Activated naive CD4-positive, alpha-beta T cell treated with anti-CD3 and anti-CD28 coated beads, Interleukin-2, amount 50 U/mL, for 24 hours (primary cell): Measurements from ENCODE around the gene GPC6.

Experiments
- H3K27ac Mint-ChIP-seq: one replicate; pipeline ENCODE4 v1.8.0; 2021; ENCODE audit warnings: mild to moderate bottlenecking, mixed read lengths
- H3K27me3 Mint-ChIP-seq: one replicate; pipeline ENCODE4 v1.8.0; 2021; ENCODE audit warnings: mixed read lengths
- H3K36me3 Mint-ChIP-seq: one replicate; pipeline ENCODE4 v1.8.0; 2021; ENCODE audit warnings: mixed read lengths
- H3K4me1 Mint-ChIP-seq: one replicate; pipeline ENCODE4 v1.8.0; 2021; ENCODE audit warnings: mixed read lengths
- H3K4me3 Mint-ChIP-seq: one replicate; pipeline ENCODE4 v1.8.0; 2021; ENCODE audit warnings: mild to moderate bottlenecking, mixed read lengths
- H3K9me3 Mint-ChIP-seq: one replicate; pipeline ENCODE4 v1.8.0; 2021; ENCODE audit warnings: mixed read lengths

The GPC6 gene

GRCh38 chr13:93352616-93353015, 126.0 kb downstream of the GPC6 start:
- Mint-ChIP-seq H3K4me1 (no peaks in the 10 kb centered on the region), H3K27ac (no peak overlapping the region), H3K9me3 (no peaks in the 10 kb centered on the region), H3K27me3 (no peaks in the 10 kb centered on the region), H3K36me3 (no peaks in the 10 kb centered on the region), H3K4me3 (no peak overlapping the region)

- Mint-ChIP-seq H3K27me3 (no peaks in the 10 kb centered on the region), H3K9me3 (no peaks in the 10 kb centered on the region), H3K4me1 (no peaks in the 10 kb centered on the region), H3K4me3 (no peak overlapping the region), H3K27ac (no peak overlapping the region), H3K36me3 (no peaks in the 10 kb centered on the region)
Measured at GRCh38 chr13:93355094-93355493, 128.5 kb downstream of the GPC6 start.

- H3K36me3 Mint-ChIP-seq = no peaks in the 10 kb centered on the region
- no peaks in the 10 kb centered on the region for H3K27me3 Mint-ChIP-seq
- no peak overlapping the region for H3K4me3 Mint-ChIP-seq
- H3K9me3 Mint-ChIP-seq = no peaks in the 10 kb centered on the region
- H3K4me1 Mint-ChIP-seq = no peaks in the 10 kb centered on the region
- H3K27ac Mint-ChIP-seq = no peak overlapping the region
Measured at GRCh38 chr13:93356469-93356868, 129.9 kb downstream of the GPC6 start.

GRCh38 chr13:93360021-93360420, 133.4 kb downstream of the GPC6 start:
- no peaks in the 10 kb centered on the region for H3K36me3 Mint-ChIP-seq
- no peaks in the 10 kb centered on the region for H3K9me3 Mint-ChIP-seq
- no peaks in the 10 kb centered on the region for H3K4me1 Mint-ChIP-seq
- H3K27me3 Mint-ChIP-seq = no peaks in the 10 kb centered on the region
- H3K4me3 Mint-ChIP-seq = no peak overlapping the region
- H3K27ac Mint-ChIP-seq = no peak overlapping the region

- Mint-ChIP-seq H3K27me3 (no peaks in the 10 kb centered on the region), H3K4me3 (no peak overlapping the region), H3K9me3 (no peaks in the 10 kb centered on the region), H3K27ac (no peak overlapping the region), H3K36me3 (no peaks in the 10 kb centered on the region), H3K4me1 (no peaks in the 10 kb centered on the region)
Measured at GRCh38 chr13:93361703-93362102, 135.1 kb downstream of the GPC6 start.

GRCh38 chr13:93364166-93364565, 137.6 kb downstream of the GPC6 start:
- Mint-ChIP-seq H3K36me3 (no peaks in the 10 kb centered on the region), H3K27me3 (peaks cover 2% of the 10 kb centered on the region), H3K9me3 (no peaks in the 10 kb centered on the region)

GRCh38 chr13:93368296-93368695, 141.7 kb downstream of the GPC6 start:
- H3K4me1 Mint-ChIP-seq = no peaks in the 10 kb centered on the region
- no peaks in the 10 kb centered on the region for H3K9me3 Mint-ChIP-seq
- H3K4me3 Mint-ChIP-seq = no peak overlapping the region
- no peaks in the 10 kb centered on the region for H3K36me3 Mint-ChIP-seq
- no peak overlapping the region for H3K27ac Mint-ChIP-seq
- peaks cover 2% of the 10 kb centered on the region for H3K27me3 Mint-ChIP-seq

More at GRCh38 chr13:93364166-93364565, 137.6 kb downstream of the GPC6 start:
- no peak overlapping the region for H3K4me3 Mint-ChIP-seq
- no peaks in the 10 kb centered on the region for H3K4me1 Mint-ChIP-seq
- H3K27ac Mint-ChIP-seq = no peak overlapping the region

- peaks cover 2% of the 10 kb centered on the region for H3K27me3 Mint-ChIP-seq
- H3K4me3 Mint-ChIP-seq = no peak overlapping the region
- no peak overlapping the region for H3K27ac Mint-ChIP-seq
- no peaks in the 10 kb centered on the region for H3K4me1 Mint-ChIP-seq
- no peaks in the 10 kb centered on the region for H3K9me3 Mint-ChIP-seq
- no peaks in the 10 kb centered on the region for H3K36me3 Mint-ChIP-seq
Measured at GRCh38 chr13:93368718-93369117, 142.1 kb downstream of the GPC6 start.

GRCh38 chr13:93372856-93373255, 146.2 kb downstream of the GPC6 start:
- Mint-ChIP-seq H3K4me1 (no peaks in the 10 kb centered on the region), H3K27me3 (no peaks in the 10 kb centered on the region)

GRCh38 chr13:93375491-93375890, 148.9 kb downstream of the GPC6 start:
- Mint-ChIP-seq H3K27me3 (no peaks in the 10 kb centered on the region), H3K4me3 (no peak overlapping the region), H3K27ac (no peak overlapping the region)

More at GRCh38 chr13:93372856-93373255, 146.2 kb downstream of the GPC6 start:
- Mint-ChIP-seq H3K4me3 (no peak overlapping the region), H3K36me3 (no peaks in the 10 kb centered on the region), H3K9me3 (no peaks in the 10 kb centered on the region), H3K27ac (no peak overlapping the region)

GRCh38 chr13:93377196-93377595, 150.6 kb downstream of the GPC6 start:
- Mint-ChIP-seq H3K36me3 (no peaks in the 10 kb centered on the region), H3K4me3 (no peak overlapping the region), H3K9me3 (no peaks in the 10 kb centered on the region), H3K27me3 (no peaks in the 10 kb centered on the region), H3K27ac (no peak overlapping the region), H3K4me1 (no peaks in the 10 kb centered on the region)

More at GRCh38 chr13:93375491-93375890, 148.9 kb downstream of the GPC6 start:
- Mint-ChIP-seq H3K9me3 (no peaks in the 10 kb centered on the region), H3K4me1 (no peaks in the 10 kb centered on the region), H3K36me3 (no peaks in the 10 kb centered on the region)

- no peak overlapping the region for H3K27ac Mint-ChIP-seq
- H3K36me3 Mint-ChIP-seq = no peaks in the 10 kb centered on the region
- no peak overlapping the region for H3K4me3 Mint-ChIP-seq
- no peaks in the 10 kb centered on the region for H3K9me3 Mint-ChIP-seq
- no peaks in the 10 kb centered on the region for H3K4me1 Mint-ChIP-seq
- no peaks in the 10 kb centered on the region for H3K27me3 Mint-ChIP-seq
Measured at GRCh38 chr13:93378184-93378583, 151.6 kb downstream of the GPC6 start.

GRCh38 chr13:93386116-93386515, 159.5 kb downstream of the GPC6 start:
- Mint-ChIP-seq H3K9me3 (no peaks in the 10 kb centered on the region), H3K27me3 (peaks cover 1% of the 10 kb centered on the region), H3K36me3 (no peaks in the 10 kb centered on the region), H3K4me1 (no peaks in the 10 kb centered on the region), H3K4me3 (no peak overlapping the region), H3K27ac (no peak overlapping the region)

GRCh38 chr13:93388701-93389100, 162.1 kb downstream of the GPC6 start:
- Mint-ChIP-seq H3K9me3 (no peaks in the 10 kb centered on the region), H3K4me3 (no peak overlapping the region), H3K36me3 (no peaks in the 10 kb centered on the region), H3K27me3 (peaks cover 1% of the 10 kb centered on the region), H3K27ac (no peak overlapping the region), H3K4me1 (no peaks in the 10 kb centered on the region)

- H3K36me3 Mint-ChIP-seq = no peaks in the 10 kb centered on the region
- no peak overlapping the region for H3K27ac Mint-ChIP-seq
- peaks cover 1% of the 10 kb centered on the region for H3K27me3 Mint-ChIP-seq
- no peaks in the 10 kb centered on the region for H3K4me1 Mint-ChIP-seq
- H3K4me3 Mint-ChIP-seq = no peak overlapping the region
- peaks cover 7% of the 10 kb centered on the region for H3K9me3 Mint-ChIP-seq
Measured at GRCh38 chr13:93397619-93398018, 171.0 kb downstream of the GPC6 start.

- peaks cover 1% of the 10 kb centered on the region for H3K27me3 Mint-ChIP-seq
- H3K4me1 Mint-ChIP-seq = no peaks in the 10 kb centered on the region
- H3K4me3 Mint-ChIP-seq = no peak overlapping the region
- no peaks in the 10 kb centered on the region for H3K36me3 Mint-ChIP-seq
- H3K9me3 Mint-ChIP-seq = peaks cover 7% of the 10 kb centered on the region
- H3K27ac Mint-ChIP-seq = no peak overlapping the region
Measured at GRCh38 chr13:93398167-93399035, 171.8 kb downstream of the GPC6 start.

GRCh38 chr13:93399212-93399611, 172.6 kb downstream of the GPC6 start:
- Mint-ChIP-seq H3K27me3 (peaks cover 1% of the 10 kb centered on the region), H3K27ac (no peak overlapping the region), H3K9me3 (peaks cover 7% of the 10 kb centered on the region), H3K4me3 (no peak overlapping the region), H3K36me3 (no peaks in the 10 kb centered on the region), H3K4me1 (no peaks in the 10 kb centered on the region)
